UCSD-AML1 (cell line): ENCODE data around the gene BLTP3B.

ENCODE experiments used
- DNase-seq: peaks from one replicate; lab custom pipeline; 2025; ENCODE audit not compliant: unreplicated experiment; lab: John Stamatoyannopoulos, UW

The BLTP3B gene

GRCh38 chr12:100120355-100120754 lies 22.3 kb downstream of the BLTP3B start:
- DNase-seq = no peak

- no peak for DNase-seq
Measured at GRCh38 chr12:100115291-100115690, 27.4 kb downstream of the BLTP3B start.

GRCh38 chr12:100114574-100114973 lies 28.1 kb downstream of the BLTP3B start:
- DNase-seq = no peak

- no peak for DNase-seq
Measured at GRCh38 chr12:100110276-100110675, 32.4 kb downstream of the BLTP3B start.

GRCh38 chr12:100106861-100107260 lies 35.8 kb downstream of the BLTP3B start:
- no peak for DNase-seq

- no peak for DNase-seq
Measured at GRCh38 chr12:100105661-100106060, 37.0 kb downstream of the BLTP3B start.

- DNase-seq = no peak
Measured at GRCh38 chr12:100101000-100101399, 41.7 kb downstream of the BLTP3B start.
